HepG2 (cell line): Measurements from ENCODE around the gene THPO.

ENCODE experiments used
- GABPA ChIP-seq, 2 experiments: IDR thresholded peaks; 2 replicates each; pipeline ENCODE4 v1.6.1; 2011 to 2016; ENCODE audit warnings: low read depth in 2 of 2, low read length in 1 of 2, missing biosample characterization in 1 of 2, missing genetic modification characterization in 1 of 2
- REXO4 ChIP-seq: sonication (generic); formaldehyde crosslinking; IDR thresholded peaks from 2 replicates; pipeline ENCODE4 v1.8.0; 2022; ENCODE audit warnings: missing genetic modification reagents, mild to moderate bottlenecking, borderline replicate concordance

DNA sequence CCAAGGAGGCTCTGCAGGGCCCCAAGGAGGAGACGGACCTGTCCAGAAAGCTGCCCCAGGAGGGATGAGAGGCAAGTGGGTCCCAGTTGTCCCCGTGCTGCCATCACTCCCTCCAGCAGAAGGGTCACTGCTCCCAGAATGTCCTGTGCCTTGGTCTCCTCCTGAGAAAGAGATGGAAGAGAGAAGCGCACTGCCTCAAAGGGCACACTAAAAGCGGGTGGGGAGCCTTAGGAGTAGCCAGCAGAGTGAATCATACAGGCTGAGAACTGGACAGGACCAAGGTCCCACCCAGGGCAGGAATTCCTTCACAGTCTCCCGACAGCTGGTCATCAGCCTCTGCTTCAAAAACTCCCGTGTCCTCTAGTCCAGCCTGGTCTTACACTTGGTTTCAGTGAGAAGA lies 4.6 kb downstream of the THPO start:
- TF ChIP-seq GABPA (IDR thresholded peaks at IDR 0.05; ENCODE audit: low read depth, low read length) (no peak), GABPA (CRISPR knock-in tag; IDR thresholded peaks at IDR 0.05; ENCODE audit: low read depth) (no peak), REXO4 (CRISPR knock-in tag) (no peak)
